ENCODE measurements around the gene ZBTB11. TPM values are rescaled to one million over a fixed set of nuclear protein-coding genes. Genes with fewer than 3 reads are reported as not detected.

The ZBTB11 gene
- total and polyA plus RNA-seq, 7 donors: 3.0 to 24.4 (median 18.6) TPM

- no peaks in the 10 kb centered on the region for H3K9me3 ChIP-seq
- peaks cover 6 to 92% (median 25%) of the 10 kb centered on the region in 4 donors for H3K36me3 ChIP-seq
- intact Hi-C loops (cut with DNase I): no loop called here
- TF ChIP-seq POLR2AphosphoS5 (IDR thresholded peaks at IDR 0.05) (no peak), CTCF (IDR thresholded peaks at IDR 0.05) (no peak), EP300 (IDR thresholded peaks at IDR 0.05) (no peak), POLR2A (IDR thresholded peaks at IDR 0.05) (no peak)
- no peak overlapping the region for H3K4me3 ChIP-seq
- no peak for DNase-seq
- no peak overlapping the region for H3K27ac ChIP-seq
- no peaks in the 10 kb centered on the region for H3K27me3 ChIP-seq
- H3K4me1 ChIP-seq: no peaks in the 10 kb centered on the region
Observed at GRCh38 chr3:101665851-101666250, 11.1 kb downstream of the ZBTB11 start.

GRCh38 chr3:101665357-101665756 lies 11.6 kb downstream of the ZBTB11 start:
- no peak for TF ChIP-seq POLR2A (IDR thresholded peaks at IDR 0.05)
- TF ChIP-seq CTCF (IDR thresholded peaks at IDR 0.05): no peak
- no peak for TF ChIP-seq EP300 (IDR thresholded peaks at IDR 0.05)
- TF ChIP-seq POLR2AphosphoS5 (IDR thresholded peaks at IDR 0.05): no peak
- 92 to 93% methylated on average over 4 of the region's 4 CpGs for WGBS, 2 donors
- DNase-seq: no peak
- peaks cover 6 to 92% (median 25%) of the 10 kb centered on the region in 4 donors for H3K36me3 ChIP-seq
- no peak overlapping the region for H3K27ac ChIP-seq
- no peaks in the 10 kb centered on the region for H3K4me1 ChIP-seq
- no peaks in the 10 kb centered on the region for H3K27me3 ChIP-seq
- intact Hi-C loops (cut with DNase I): no loop called here
- H3K4me3 ChIP-seq: no peak overlapping the region
- H3K9me3 ChIP-seq: no peaks in the 10 kb centered on the region

GRCh38 chr3:101660714-101661113 lies 16.2 kb downstream of the ZBTB11 start:
- H3K27ac ChIP-seq: no peak overlapping the region
- peaks cover 20 to 100% (median 36%) of the 10 kb centered on the region in 4 donors for H3K36me3 ChIP-seq
- no peak for DNase-seq
- no peak overlapping the region for H3K4me3 ChIP-seq
- no peaks in the 10 kb centered on the region for H3K4me1 ChIP-seq
- no peak for TF ChIP-seq EP300 (IDR thresholded peaks at IDR 0.05)
- no peak for TF ChIP-seq CTCF (IDR thresholded peaks at IDR 0.05)
- no peak for TF ChIP-seq POLR2A (IDR thresholded peaks at IDR 0.05)
- TF ChIP-seq POLR2AphosphoS5 (IDR thresholded peaks at IDR 0.05): no peak
- no peaks in the 10 kb centered on the region for H3K9me3 ChIP-seq
- intact Hi-C loops (cut with DNase I): no loop called here
- WGBS, 2 donors: 95 to 96% methylated on average over 3 of the region's 3 CpGs
- no peaks in the 10 kb centered on the region for H3K27me3 ChIP-seq

GRCh38 chr3:101656651-101657050 lies 20.3 kb downstream of the ZBTB11 start:
- Histone ChIP-seq H3K27me3 (no peaks in the 10 kb centered on the region), H3K27ac (no peak overlapping the region), H3K9me3 (no peaks in the 10 kb centered on the region), H3K36me3 (peaks cover 22 to 100% (median 39%) of the 10 kb centered on the region in 4 donors), H3K4me3 (no peak overlapping the region), H3K4me1 (no peaks in the 10 kb centered on the region)
- WGBS, 2 donors: 91 to 95% methylated on average over 6 of the region's 6 CpGs
- intact Hi-C loops (cut with DNase I): no loop called here
- DNase-seq: no peak
- TF ChIP-seq CTCF (IDR thresholded peaks at IDR 0.05) (no peak), EP300 (IDR thresholded peaks at IDR 0.05) (no peak), POLR2AphosphoS5 (IDR thresholded peaks at IDR 0.05) (no peak), POLR2A (IDR thresholded peaks at IDR 0.05) (no peak)

- 96 to 100% methylated on average over 1 of the region's 1 CpG for WGBS, 2 donors
- H3K36me3 ChIP-seq: peaks cover 4 to 40% (median 21%) of the 10 kb centered on the region in 4 donors
- no peak for DNase-seq
Observed at GRCh38 chr3:101646726-101647125, 30.2 kb downstream of the ZBTB11 start.

More at GRCh38 chr3:101646726-101647125, 30.2 kb downstream of the ZBTB11 start:
- H3K4me3 ChIP-seq: no peak overlapping the region
- H3K4me1 ChIP-seq: no peaks in the 10 kb centered on the region
- no peak overlapping the region for H3K27ac ChIP-seq
- no peaks in the 10 kb centered on the region for H3K27me3 ChIP-seq
- intact Hi-C loops (cut with DNase I): no loop called here
- no peaks in the 10 kb centered on the region for H3K9me3 ChIP-seq
- no peak for TF ChIP-seq POLR2AphosphoS5 (IDR thresholded peaks at IDR 0.05)
- no peak for TF ChIP-seq EP300 (IDR thresholded peaks at IDR 0.05)
- TF ChIP-seq CTCF (IDR thresholded peaks at IDR 0.05): no peak
- no peak for TF ChIP-seq POLR2A (IDR thresholded peaks at IDR 0.05)

All from sigmoid colon (tissue), 7 donors.